Adipocyte (in vitro differentiated cells): ENCODE measurements around the gene ST6GALNAC2.

Source experiments
- DNase-seq: peaks from one replicate; pipeline ENCODE4 v3.0.0-alpha.2; 2015; ENCODE audit warnings: low read depth
- H3K27me3 ChIP-seq: replicated peaks from 2 replicates; pipeline ENCODE4 v1.7.0; 2013; ENCODE audit warnings: mild to moderate bottlenecking, low read length, moderate library complexity; ENCODE audit not compliant: control insufficient read depth, insufficient read depth
- H3K36me3 ChIP-seq: 2 replicates; pipeline ENCODE4 v1.7.0; 2013; ENCODE audit warnings: low read length, mild to moderate bottlenecking, moderate library complexity; ENCODE audit not compliant: control insufficient read depth, insufficient read depth, severe bottlenecking
- H3K4me1 ChIP-seq: 2 replicates; pipeline ENCODE4 v1.7.0; 2013; ENCODE audit warnings: mild to moderate bottlenecking, low read length, moderate library complexity; ENCODE audit not compliant: control insufficient read depth, insufficient read depth
- H3K4me3 ChIP-seq: 2 replicates; pipeline ENCODE4 v1.7.0; 2013; ENCODE audit warnings: mild to moderate bottlenecking, low read length, moderate library complexity
- H3K9ac ChIP-seq: 2 replicates; pipeline ENCODE4 v1.7.0; 2013; ENCODE audit warnings: mild to moderate bottlenecking, low read length, moderate library complexity
- H3K9me3 ChIP-seq: 2 replicates; pipeline ENCODE4 v1.7.0; 2013; ENCODE audit warnings: mild to moderate bottlenecking, low read length, moderate library complexity; ENCODE audit not compliant: control insufficient read depth

ST6GALNAC2 gene

GRCh38 chr17:76517638-76518038, 68.0 kb downstream of the ST6GALNAC2 start:
- no peak overlapping the region for H3K9ac ChIP-seq
- H3K4me1 ChIP-seq = peaks cover 4% of the 10 kb centered on the region
- H3K36me3 ChIP-seq = no peaks in the 10 kb centered on the region
- no peak overlapping the region for H3K4me3 ChIP-seq
- no peaks in the 10 kb centered on the region for H3K9me3 ChIP-seq
- no peaks in the 10 kb centered on the region for H3K27me3 ChIP-seq
- DNase-seq = no peak
